IPS-NIHi7 (cell line): ENCODE measurements around the gene GCNT4.

Experiments used
- DNase-seq: peaks from one replicate; pipeline ENCODE4 v3.0.0; 2012; ENCODE audit warnings: mixed read lengths; ENCODE audit errors: extremely low spot score

The GCNT4 gene

DNA sequence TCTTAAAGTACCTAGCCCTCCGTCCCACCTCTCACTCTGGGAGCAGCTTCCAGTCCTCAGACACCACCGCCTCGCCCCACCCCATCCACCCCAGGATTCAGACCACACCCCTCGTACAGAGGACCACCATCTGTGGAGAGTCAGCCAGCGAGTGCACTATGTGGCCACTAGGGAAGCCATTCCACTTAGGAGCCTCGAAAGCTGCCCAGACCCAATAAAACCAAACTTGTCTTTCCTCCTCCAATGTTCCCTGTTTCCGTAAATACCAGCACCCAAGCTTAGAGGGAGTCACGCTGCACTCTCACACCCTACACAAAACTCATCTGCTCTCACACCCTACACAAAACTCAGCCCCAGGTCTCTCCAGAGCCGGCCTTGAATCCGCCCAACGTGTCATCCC lies 1.9 kb downstream of the GCNT4 start:
- DNase-seq, result peak; percentile 56

DNA sequence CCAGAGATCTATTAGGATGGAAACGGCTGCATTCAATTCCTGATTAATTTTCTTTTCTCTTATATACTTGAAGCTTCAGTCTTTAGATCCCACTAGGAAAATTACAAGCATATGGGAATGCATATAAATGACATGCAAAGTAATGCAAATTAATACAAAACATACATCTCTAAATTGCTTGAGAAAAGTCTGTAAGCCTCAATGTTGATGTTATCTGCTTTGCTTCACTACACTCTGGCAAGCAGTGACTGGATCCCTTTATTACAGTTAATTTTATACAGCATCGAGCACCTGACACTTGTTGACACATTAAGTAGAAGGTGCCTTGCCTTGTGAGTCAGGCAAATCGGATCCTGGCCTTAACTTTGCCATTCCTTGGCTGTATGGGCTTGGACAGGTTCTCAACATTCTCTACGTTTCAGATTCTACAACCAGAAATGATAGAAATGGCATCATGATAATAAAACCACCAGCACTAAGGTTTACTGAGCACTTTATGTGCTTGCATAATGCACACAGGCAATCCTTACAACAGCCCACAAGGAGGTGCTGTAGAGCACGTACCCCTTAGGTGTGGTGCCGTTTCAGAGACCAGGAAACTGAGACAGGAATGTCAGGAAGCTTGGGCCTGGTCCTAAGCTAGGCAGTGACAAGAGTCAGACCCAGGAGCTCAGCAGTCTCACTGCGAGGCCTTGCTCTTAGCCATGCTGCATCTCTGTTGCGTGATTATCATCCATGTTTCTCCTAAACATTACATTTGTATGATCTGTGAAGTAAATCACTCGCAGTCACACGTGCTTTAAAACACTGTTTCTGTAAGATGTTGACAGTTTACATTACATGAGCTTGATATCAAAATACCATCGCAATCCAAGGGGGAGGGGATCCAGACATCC lies 2.7 kb downstream of the GCNT4 start:
- DNase-seq, result peak; percentile 66

DNA sequence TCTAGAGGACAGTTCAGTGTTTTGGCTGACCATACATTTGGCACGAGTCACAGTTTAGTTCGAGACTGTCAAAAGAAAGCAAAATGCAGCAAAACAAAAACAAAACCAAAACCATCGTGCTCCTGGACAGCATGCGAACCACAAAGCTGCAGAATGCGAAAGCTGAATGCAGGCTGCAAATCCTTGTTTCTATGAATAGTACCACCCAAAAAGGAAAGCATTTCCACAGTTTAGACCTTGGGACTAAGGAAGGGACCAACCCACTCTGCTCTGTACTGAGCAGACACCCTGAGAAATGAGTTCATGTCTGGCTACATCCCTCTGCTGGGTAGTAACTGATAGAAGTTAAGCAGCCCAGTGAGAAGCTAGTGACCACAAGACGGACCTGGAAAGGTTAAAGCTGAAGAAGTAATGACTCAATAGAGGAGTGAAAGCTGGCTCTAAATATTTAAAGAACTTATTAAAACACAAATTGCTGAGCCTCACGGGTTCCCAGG lies 3.9 kb downstream of the GCNT4 start:
- no peak for DNase-seq

DNA sequence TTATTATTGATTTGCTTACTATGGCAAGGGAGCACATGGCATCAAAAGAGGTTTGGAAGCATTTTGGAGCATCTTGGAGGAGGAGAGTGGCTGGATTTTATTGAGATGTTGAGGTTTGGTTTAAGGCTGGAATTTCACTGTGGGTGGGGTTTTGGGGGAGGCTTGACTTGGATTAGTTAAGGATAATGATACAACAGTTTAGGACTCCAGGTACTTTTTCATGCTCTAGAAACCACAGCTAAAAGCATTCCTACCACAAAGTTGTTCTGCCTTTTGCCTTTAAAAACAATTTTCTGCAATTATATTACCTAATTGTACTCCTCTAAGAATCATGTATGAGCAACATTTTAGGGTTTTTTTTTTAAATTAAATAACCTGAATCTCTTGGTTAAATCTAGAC lies 5.0 kb downstream of the GCNT4 start:
- DNase-seq, result no peak

DNA sequence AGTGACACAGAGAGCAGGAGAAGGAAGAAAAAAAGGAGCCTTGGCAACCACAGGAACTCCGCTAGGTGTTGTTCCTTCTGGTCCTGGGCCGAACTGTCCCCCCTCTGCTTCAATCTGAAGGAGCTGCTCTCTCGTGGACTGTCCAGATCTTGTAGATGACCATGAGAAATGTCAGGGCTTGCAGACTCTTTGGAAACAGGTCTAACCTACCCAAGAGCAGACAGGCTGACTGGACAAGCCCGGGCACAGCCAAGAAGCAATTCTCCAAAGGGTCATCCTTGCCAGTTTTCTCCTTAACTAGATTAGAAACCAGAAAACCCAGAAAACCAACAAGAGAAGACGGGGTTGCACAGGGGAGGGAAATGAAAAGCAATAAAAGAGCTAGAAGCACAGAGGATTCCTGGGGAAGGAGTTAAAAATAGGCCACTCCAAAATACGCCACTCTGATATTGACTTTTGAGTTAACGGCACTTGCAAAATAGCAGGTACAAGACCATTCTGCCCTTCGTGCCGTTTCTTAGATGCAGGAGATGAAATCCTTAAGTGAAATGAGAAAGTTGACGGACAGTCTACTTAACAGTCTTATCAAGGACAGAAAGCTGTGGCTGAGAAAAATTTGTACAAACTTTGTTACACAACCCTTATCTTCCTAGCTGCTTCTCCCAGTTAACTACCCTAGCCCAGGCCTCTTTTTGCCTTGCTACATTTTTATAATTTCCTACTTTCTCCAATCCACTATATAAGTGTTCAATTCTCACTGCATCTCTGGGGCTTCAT lies 5.8 kb downstream of the GCNT4 start:
- no peak for DNase-seq

DNA sequence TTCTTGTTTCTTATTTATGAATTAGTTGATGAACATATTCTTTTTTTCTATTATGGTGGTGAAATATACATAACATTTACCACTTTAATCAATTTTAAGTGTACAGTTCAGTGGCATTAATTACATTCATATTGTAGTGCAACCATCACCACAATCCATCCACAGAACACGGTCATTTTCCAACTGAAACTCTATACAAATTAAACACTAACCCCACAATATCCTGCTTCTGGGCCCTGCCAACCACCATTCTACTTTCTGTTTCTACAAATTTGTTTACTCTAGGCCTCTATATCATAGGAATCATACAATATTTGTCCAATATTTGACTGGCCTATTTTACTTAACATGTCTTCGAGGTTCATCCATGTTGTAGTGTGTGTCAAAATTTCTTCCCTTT lies 7.3 kb downstream of the GCNT4 start:
- no peak for DNase-seq

DNA sequence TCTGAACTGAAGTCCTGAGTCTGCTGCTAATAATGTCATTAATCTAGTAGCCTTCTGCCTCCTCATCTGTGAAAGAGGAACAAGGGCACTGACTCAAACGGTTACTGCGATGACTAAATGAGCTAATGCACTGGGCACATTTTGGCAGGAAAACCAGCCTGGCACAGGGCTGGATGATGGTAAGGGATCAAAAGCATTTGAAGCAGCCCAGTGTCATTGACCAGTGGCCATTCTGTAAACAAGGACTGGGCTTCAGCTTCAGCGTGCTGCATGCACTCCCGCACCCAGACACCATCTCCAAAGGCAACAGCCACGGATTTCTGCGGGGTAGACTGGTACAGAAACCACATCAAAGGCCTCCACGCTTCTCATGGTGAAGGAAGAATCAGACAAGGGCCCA lies 8.0 kb downstream of the GCNT4 start:
- DNase-seq, result no peak

DNA sequence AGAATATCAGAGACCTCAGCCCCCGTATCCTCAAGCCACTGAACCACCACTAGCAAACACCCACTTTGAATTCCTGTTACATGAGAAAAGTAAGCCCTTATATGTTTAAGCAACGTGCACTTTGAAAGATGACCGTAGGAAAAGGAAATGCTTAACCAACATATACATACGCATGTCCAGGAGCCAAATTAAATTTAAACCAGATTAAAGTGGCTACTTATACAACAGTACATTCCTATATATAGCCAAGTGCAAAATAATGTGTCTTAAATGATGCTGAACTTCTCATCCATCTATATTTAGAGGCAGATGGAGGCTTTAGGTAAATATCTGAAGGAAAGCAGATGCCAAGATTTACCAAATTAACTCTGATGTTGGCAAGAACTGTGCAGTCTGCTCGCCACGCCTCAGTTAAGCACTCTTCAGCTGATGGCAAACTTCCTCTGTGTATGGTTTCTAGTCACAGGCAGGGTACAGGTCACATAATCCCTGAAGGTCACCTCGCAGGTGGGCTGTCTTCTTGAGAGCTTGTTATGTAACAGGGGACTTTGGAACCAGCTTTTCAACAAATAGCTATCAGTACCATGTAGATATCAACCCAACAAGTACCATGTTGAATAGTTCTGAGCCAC lies 8.6 kb downstream of the GCNT4 start:
- no peak for DNase-seq

DNA sequence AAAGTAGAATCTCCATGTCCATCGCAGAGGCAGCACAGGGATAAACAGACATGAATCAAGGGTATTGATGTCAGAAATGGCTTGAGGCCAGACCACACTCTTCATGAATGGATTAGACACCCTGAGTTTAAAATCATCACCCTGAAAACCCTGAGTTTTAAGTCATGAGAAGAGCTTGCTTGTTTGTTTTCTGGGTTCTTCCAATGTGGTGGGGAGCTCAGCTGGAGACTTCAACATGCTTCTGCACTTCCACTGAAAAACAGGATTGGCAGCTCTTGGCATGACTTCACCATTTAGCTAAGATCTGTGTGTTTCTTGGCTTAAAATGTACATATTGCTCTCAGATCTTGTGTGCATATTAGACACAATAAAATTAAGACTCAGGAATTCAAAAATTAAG lies 9.8 kb downstream of the GCNT4 start:
- DNase-seq, result no peak

DNA sequence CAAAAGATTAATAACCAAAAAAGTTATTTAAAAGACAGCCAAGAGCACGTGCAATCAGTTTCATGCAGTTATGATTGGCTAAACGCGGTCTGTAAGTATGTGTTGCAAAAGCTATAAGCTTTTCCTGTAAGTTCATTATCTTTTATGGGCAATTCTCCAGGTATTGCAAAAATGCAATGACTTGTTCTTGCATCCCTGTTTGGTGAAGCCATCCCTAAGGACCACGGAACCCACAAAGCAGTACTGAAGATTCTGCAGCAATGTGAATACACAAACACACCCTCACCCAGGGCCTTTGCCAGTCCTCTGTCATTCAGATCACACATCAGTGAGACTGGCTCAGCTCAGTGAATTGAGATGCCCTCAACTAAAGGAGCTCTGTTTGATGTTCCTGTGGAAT lies 11.4 kb downstream of the GCNT4 start:
- no peak for DNase-seq

DNA sequence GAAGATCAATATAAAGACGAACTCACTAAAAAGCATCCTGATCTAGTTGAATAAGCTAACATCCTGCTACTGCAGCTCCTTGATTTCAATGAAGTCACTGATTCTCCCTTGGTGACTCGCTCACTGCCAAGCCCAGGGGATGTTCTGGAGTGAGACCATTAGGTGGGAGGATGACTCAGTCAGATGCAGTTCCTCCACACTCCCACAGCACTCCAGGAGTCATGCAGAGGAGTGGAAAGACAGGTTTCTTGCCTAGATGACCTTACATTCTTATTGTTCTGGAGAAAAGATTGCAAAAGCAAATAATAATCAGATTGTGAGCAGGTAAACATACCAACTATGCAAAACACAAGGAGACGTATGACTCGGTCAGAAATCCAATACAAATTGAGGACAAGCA lies 15.3 kb downstream of the GCNT4 start:
- peak; percentile 73 for DNase-seq

DNA sequence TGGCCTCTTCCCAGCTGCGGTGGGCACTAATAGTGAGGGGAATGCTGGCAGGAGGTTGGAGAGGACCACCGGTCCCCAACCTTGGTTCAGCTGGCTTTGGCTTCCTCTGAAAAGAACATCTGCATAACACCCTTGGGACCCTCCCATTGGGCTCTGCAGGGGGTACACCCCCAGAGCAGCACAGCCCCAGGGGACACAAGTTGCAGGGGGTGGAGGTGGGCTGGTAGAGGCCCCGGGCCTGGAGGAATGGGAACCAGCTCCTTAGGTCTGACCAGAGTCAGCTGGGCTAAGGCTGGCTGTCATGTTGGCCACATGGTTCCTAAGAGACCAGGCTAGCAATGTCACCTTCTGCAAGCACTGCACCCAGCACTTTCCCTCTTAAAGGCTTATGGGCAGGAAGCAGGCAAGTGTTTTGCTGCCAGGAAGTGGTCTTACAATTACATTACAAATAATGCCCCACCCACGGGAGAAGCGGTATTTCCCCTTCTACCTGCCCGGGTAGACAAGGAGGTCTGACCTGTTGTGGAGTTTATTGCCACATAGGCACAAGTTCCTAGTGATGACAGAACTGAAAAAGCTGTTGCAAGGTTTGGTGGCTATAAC lies 18.1 kb downstream of the GCNT4 start:
- DNase-seq, result no peak

DNA sequence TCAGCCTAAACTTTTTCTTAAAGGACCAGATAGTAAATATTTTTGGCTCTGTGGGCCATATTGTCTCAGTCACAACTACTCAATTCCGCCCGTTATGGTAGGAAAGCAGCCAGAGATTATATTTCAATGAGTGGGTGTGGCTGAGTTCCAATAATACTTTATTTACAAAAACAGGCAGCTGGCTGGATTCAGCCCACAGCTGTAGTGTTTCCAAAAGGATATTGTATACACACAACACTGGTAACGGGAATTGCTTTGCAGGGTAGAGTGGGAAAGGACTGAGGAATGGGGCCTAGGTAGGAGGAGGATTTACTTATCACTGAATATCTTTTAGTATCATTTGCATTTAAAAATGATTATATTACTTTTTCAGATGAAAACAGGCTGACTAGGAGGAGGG lies 21.0 kb downstream of the GCNT4 start:
- DNase-seq, result no peak

DNA sequence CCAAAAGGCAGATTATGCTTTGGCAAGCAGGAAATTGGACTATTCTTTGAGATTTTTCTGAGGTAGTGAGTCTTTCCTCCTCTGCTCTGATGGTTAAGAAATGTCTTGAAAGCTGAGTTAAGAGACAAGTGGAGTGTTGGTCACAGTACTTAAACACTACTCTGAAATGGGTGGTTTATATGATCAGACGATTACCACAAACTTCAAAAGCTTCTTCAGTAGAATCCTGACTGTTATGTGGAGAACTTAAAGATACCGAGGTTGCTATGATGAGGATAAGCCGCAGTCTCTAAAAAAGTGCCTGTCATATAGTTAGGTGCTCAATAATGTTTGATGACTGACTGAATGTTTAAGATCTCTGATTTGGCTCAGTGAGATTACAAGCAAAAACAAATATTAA lies 24.3 kb downstream of the GCNT4 start:
- no peak for DNase-seq

DNA sequence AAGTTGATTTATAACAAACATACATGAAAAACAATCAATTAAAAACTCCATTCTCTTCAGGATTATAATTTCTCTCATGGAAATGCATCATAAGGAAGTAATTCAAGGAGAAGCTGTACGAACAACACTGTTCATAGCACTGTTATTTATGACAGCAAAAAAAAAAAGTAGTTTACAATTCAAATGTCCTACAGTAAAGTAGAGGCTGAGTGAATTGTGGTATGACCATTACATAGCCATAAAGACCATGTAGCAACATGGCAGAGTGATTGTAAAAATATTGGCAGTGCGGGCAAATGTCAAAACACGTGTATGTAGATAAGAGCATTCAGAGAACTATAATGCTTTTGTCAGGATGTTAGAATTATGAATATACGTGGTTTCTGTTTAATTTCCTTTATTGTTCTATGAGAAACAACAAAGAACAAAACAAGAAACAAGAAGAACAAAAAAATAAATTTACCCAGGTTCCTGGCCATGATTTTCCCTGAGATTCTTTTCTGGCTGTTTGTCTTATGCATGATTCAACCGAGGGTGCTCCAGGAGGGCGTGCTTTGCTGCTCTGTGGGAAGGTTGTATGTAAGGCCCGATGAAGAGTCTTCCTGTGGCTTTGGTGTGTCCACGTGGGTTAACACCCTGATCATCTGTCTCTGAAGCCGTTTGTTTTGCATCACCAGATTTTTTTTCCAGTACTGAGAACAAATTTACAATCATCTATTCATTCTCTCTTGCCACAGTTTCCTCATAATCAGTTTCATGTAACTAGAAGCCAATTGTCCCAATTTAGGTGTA lies 28.8 kb downstream of the GCNT4 start:
- no peak for DNase-seq

DNA sequence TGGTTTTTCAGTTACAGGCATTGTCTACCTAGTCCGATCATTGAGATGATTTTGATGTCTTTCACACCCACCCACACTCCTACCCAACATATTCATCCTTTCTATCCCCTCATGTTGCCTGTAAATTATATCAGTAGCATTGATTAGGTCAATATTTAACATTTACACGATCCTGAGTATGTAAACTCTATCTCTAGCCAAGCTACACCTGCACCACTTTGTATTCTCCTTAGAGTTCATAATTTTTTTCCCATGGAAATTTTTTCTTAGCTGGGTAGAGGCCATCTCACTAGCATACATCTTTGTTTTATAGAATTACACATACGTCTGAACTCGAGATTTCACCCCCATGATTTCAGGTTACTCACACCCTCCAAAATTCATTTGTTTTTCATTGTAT lies 30.6 kb downstream of the GCNT4 start:
- DNase-seq, result no peak

DNA sequence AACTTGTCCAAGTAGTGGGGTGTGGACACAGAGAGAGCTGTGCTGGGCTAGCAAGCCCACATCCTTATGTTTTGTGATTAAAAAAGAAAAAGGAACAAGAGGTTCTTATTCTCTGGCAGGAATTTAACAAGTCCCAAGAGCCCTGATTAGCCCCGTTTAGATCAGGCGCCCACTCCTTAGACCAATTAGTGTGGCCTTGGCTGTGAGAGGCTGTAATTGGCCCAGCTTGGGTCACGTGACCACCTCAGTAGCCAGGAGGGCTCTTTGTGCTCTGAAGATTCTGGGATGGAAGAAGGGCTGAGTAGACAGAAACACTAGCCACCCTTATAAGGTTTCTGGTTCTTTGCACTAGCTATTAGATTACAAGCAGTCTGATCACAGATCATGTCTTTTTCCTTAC lies 31.1 kb downstream of the GCNT4 start:
- peak; percentile 32 for DNase-seq

DNA sequence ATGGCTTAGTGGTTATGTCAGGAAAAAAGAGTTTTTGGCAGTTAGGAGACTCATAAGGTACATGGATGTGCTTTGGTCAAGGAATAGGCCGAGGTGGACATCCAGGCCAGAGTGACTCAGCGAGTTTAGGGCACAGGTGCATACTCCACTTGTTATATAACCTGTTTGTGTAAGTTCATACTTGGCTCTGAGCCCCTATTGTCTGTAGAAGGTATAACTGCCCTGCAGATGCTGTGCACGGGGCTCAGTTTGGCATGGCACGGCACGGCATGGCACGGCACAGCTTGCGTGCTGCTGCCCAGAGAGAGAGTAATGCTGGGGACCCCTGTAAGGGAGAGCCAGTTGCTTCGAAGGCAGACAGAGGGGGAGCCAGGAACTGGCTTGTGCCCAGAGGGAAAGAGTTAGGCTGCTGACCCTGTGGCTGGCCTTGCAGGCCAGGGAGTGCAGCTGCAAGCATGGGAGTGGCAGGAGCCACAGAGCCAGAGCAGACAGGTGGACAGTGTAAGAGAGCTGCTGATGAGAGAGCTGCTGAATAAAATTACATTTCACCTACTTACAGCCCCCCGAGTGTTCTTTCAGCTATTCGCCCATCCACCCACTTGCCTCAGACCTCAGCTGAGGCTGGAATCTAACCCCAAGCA lies 32.2 kb downstream of the GCNT4 start:
- no peak for DNase-seq

DNA sequence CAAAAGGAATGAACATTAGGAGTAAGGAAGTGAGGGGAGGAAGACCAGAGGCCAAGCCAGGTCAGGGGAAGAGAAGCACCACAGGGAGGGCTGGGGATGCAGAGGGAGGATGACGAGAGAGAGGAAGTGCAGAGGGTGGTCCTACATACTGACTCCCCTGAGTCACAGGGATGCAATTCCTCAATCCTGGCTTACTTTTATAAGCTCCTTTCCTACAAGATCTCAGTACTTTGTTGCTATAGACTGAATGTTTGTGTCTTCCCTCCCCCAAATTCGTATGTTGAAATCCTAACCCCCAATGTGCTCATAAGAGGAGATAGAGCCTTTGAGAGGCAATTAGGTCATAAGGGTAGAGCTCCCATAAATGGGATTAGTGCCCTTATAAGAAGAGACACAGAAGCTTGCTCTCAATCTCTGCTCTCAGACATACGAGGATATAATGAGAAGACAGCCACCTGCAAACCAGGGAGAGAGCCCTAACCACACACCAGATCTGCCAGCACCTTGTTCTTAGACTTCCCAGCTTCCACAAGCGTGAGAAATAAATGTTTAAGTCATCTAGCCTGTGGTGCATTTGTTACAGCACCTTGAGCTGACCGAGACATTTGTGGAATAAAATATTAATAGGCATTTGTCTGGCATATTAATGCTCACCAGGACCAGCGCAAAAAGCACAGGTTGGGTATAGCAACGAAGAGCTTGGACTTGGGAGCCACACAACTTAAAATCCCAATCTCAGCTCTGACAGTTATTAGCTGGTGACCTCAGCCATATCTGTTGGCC lies 33.4 kb downstream of the GCNT4 start:
- DNase-seq, result no peak

DNA sequence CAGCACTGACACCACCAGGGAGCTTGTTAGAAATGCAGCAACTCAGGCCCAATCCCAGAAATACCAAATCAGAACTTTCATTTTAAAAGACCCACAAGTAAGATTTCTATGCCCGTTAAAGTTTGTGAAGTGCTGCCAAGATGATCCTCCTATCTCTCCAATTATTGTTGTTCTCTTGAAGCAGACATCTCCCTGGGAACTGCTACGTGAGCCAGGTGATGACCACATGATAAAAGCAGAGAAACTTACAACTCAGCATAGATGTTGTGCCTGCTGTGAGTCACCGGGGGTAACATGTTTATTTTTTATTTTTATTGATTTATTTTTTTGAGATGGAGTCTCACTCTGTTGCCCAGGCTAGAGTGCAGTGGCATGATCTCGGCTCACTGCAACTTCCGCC lies 34.4 kb downstream of the GCNT4 start:
- no peak for DNase-seq
